ENCODE data around the gene UVSSA.

The UVSSA gene

DNA sequence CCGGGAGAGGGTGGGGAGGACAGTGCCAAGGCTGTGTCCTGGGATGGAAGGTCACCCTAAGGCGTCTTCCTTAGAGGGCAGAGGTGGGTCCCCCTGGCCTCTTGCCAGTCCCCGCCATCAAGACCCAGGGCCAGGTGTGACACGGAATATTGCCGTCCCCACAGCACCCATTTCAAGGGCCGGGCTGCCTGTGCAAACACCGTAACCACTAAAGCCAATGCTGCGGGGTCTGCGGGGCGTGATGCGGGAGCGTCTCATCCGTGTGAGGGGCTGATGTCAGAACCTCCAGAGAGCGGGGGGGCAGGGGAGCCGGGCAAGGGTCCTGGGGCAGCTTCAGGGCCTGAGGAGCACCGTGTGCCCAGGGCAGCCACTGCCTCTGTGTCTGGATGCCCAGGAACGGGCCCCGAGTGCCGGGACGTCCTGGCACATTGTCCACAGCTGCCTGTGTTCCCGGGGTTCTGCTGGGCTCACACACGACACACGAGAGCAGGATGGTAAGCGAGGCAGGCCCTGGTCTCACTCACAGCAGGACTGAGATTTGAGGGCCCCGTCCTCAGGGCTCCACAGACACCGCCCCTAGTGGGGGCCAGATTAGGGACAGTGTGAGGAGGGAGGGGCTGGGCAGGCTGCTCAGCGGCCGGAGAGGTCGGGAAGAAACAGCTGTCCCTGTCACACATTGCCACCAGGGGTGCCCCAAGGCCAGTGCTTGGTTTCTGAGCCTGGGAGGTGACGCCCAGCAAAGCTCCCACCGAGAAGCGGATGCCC is 30.0 kb downstream of the UVSSA start:
- no peaks in the 10 kb centered on the region for H3K9me3 ChIP-seq (ENCODE audit: control insufficient read depth, insufficient read depth, low read depth, low read length)
- H3K4me3 ChIP-seq (ENCODE audit: low read depth, low read length) = no peak overlapping the region
- H3K4me1 ChIP-seq (ENCODE audit: control insufficient read depth, insufficient read depth, low read length) = no peaks in the 10 kb centered on the region
- H3K9ac ChIP-seq (ENCODE audit: low read length) = no peak overlapping the region
- no peaks in the 10 kb centered on the region for H3K27me3 ChIP-seq (ENCODE audit: control insufficient read depth, insufficient read depth, low read length)
- peaks cover 34% of the 10 kb centered on the region for H3K36me3 ChIP-seq (ENCODE audit: control insufficient read depth, insufficient read depth, low read length)
- H3K27ac ChIP-seq (ENCODE audit: low read depth, low read length) = no peak overlapping the region

DNA sequence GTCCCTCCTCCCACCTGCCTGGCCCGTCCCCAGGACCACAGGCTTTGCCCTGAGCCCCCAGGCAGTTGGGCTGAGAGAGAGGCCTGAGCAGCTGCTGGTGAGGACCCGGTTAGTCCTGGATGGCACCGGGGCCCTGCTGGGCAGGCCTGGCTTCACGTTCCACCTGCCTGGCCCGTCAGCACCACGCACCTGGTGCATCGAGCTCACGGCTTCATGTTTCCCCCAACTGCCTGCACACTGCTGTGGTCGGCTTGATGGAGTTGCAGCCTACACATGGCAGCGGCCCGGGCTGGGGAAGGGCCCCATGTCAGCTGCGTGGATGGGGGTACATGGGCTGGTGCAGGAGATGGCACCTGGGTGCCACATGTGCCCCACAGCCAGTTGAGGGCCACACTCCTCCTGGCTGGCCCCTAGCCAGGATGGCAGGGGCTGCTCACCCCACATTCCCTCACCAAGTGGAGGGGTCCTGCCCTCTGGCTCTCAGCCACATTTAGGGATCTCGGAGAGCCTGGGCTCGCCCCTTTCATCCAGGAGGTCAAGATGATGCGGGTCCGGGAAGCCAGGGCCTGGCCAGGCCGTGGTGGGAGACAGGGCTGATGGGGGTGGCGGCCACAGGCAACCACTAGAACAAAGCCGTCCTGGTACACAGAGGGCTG is 30.7 kb downstream of the UVSSA start:
- Histone ChIP-seq H3K36me3 (ENCODE audit: control insufficient read depth, insufficient read depth, low read length) (peaks cover 27% of the 10 kb centered on the region), H3K9ac (ENCODE audit: low read length) (no peak overlapping the region), H3K27ac (ENCODE audit: low read depth, low read length) (no peak overlapping the region), H3K4me1 (ENCODE audit: control insufficient read depth, insufficient read depth, low read length) (no peaks in the 10 kb centered on the region), H3K27me3 (ENCODE audit: control insufficient read depth, insufficient read depth, low read length) (no peaks in the 10 kb centered on the region), H3K4me3 (ENCODE audit: low read depth, low read length) (no peak overlapping the region), H3K9me3 (ENCODE audit: control insufficient read depth, insufficient read depth, low read depth, low read length) (no peaks in the 10 kb centered on the region)

DNA sequence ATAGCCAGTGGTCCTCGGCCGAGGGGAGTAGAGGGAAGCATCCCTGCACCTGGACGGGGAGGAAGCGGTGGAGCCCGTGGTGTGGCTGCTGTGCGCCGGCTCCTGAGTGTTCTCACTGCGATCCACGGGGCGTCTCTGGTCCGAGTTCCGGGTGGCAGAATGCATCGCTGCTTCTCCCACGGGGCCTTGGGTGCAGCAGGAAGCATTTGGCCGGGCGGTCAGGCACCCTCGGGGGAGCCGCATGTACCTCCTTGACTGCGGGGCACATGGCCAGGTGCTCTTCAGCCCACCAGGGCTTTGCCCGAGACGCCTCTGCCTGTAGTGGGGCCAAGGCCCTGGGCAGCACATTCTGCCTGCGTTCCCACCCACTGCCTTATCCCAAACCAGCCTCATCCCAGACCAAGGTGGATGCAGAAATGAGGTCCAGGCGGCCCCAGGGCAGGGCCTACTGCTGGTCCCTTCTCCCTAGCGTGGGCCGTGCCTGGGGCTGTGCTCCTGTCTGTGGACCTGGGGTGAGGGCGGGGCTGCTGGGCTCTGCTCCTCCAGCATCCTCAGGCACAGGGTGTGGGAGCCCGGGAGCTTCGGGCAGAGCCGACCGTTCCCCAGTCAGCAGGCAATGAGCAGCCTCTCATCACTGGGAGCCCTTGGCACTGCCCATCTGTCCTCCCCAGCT is 31.7 kb downstream of the UVSSA start:
- no peak overlapping the region for H3K27ac ChIP-seq (ENCODE audit: low read depth, low read length)
- H3K9ac ChIP-seq (ENCODE audit: low read length) = no peak overlapping the region
- peaks cover 28% of the 10 kb centered on the region for H3K36me3 ChIP-seq (ENCODE audit: control insufficient read depth, insufficient read depth, low read length)

DNA sequence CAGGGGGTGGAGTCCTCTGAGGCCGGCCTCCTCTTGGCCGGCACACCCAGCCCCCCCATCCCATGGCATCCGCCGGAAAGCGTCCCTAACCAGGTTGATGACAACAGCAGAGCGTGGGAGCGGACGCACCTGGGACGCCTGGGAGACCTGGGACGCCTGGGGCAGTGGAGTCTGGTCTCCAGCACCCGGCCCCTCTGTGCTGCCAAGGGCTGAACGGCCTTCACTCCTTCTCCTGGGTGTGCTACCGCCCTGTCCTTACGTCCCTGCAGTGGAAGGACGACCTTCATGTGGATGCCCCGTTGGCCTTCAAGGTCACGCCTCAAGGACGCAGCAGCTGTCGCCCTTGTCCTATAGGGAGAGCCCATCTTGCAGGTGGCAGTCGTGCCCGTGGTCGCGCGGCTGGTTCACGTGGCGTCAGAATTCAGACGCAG is 32.4 kb downstream of the UVSSA start:
- Histone ChIP-seq H3K36me3 (ENCODE audit: control insufficient read depth, insufficient read depth, low read length) (peaks cover 33% of the 10 kb centered on the region), H3K27ac (ENCODE audit: low read depth, low read length) (no peak overlapping the region), H3K27me3 (ENCODE audit: control insufficient read depth, insufficient read depth, low read length) (no peaks in the 10 kb centered on the region), H3K4me3 (ENCODE audit: low read depth, low read length) (no peak overlapping the region), H3K9me3 (ENCODE audit: control insufficient read depth, insufficient read depth, low read depth, low read length) (no peaks in the 10 kb centered on the region), H3K9ac (ENCODE audit: low read length) (no peak overlapping the region), H3K4me1 (ENCODE audit: control insufficient read depth, insufficient read depth, low read length) (no peaks in the 10 kb centered on the region)

More for the DNA sequence above, 31.7 kb downstream of the UVSSA start:
- no peaks in the 10 kb centered on the region for H3K27me3 ChIP-seq (ENCODE audit: control insufficient read depth, insufficient read depth, low read length)
- H3K4me1 ChIP-seq (ENCODE audit: control insufficient read depth, insufficient read depth, low read length) = no peaks in the 10 kb centered on the region
- no peak overlapping the region for H3K4me3 ChIP-seq (ENCODE audit: low read depth, low read length)
- no peaks in the 10 kb centered on the region for H3K9me3 ChIP-seq (ENCODE audit: control insufficient read depth, insufficient read depth, low read depth, low read length)

DNA sequence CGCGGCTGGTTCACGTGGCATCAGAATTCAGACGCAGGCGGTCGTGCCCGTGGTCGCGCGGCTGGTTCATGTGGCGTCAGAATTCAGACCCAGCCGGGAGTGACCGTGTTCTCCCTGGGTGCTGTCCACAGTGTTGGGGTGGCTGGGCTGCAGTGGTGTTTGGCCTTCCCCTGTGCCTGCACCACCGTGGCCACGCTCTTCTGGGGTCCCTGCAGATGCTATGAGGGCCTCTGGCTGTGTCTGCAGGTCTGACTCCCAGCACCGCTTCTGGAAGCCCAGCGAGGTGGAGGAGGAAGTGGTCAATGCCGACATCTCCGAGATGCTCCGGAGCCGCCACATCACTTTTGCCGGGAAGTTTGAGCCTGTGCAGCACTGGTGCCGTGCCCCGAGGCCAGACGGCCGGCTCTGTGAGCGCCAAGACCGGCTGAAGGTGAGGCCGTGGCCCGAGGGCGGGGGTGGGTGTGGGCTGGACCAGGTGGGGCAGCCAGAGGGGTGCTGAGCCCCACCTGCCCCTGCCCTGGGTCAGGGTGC is 32.9 kb downstream of the UVSSA start:
- Histone ChIP-seq H3K4me1 (ENCODE audit: control insufficient read depth, insufficient read depth, low read length) (no peaks in the 10 kb centered on the region), H3K27me3 (ENCODE audit: control insufficient read depth, insufficient read depth, low read length) (no peaks in the 10 kb centered on the region), H3K36me3 (ENCODE audit: control insufficient read depth, insufficient read depth, low read length) (peaks cover 32% of the 10 kb centered on the region), H3K27ac (ENCODE audit: low read depth, low read length) (no peak overlapping the region), H3K9ac (ENCODE audit: low read length) (no peak overlapping the region), H3K4me3 (ENCODE audit: low read depth, low read length) (no peak overlapping the region), H3K9me3 (ENCODE audit: control insufficient read depth, insufficient read depth, low read depth, low read length) (no peaks in the 10 kb centered on the region)

DNA sequence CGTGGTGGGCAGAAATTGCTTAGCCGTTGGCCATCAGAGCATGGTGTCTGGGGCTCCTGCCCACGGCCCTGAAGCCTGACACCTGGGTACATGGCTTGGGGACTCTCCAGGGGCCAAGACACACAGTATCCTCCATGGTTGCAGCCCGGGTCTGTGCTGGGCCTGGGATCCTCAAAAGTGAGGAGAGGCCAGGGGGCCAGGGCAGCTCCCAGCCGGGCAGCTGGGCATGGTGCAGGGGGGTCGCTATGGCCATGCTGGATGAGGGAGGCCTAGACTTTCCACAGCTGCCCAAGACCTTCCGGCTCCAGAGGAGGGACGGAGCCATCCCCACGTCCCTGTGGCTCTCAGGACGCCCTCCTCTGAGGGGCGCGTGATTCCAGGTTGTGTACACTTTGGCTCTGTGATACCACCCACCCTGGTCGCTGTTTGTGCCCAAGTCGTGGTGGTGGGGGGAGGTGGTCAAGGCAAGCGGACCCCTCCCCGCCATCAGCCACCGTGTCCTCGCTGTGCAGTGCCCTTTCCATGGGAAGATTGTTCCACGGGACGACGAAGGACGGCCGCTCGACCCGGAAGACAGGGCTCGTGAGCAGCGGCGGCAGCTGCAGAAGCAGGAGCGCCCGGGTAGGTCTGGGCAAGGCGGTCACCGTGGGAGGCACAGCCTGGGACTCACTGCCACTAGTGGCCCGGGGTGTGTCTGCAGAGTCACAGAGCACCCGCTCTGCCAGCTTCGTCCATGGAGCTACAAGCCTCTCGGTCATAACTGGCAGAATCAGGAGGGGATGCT is 33.6 kb downstream of the UVSSA start:
- peaks cover 25% of the 10 kb centered on the region for H3K36me3 ChIP-seq (ENCODE audit: control insufficient read depth, insufficient read depth, low read length)
- no peaks in the 10 kb centered on the region for H3K4me1 ChIP-seq (ENCODE audit: control insufficient read depth, insufficient read depth, low read length)
- H3K27ac ChIP-seq (ENCODE audit: low read depth, low read length) = no peak overlapping the region
- no peaks in the 10 kb centered on the region for H3K9me3 ChIP-seq (ENCODE audit: control insufficient read depth, insufficient read depth, low read depth, low read length)
- H3K9ac ChIP-seq (ENCODE audit: low read length) = peak overlapping the region; percentile 19
- no peaks in the 10 kb centered on the region for H3K27me3 ChIP-seq (ENCODE audit: control insufficient read depth, insufficient read depth, low read length)
- H3K4me3 ChIP-seq (ENCODE audit: low read depth, low read length) = no peak overlapping the region

DNA sequence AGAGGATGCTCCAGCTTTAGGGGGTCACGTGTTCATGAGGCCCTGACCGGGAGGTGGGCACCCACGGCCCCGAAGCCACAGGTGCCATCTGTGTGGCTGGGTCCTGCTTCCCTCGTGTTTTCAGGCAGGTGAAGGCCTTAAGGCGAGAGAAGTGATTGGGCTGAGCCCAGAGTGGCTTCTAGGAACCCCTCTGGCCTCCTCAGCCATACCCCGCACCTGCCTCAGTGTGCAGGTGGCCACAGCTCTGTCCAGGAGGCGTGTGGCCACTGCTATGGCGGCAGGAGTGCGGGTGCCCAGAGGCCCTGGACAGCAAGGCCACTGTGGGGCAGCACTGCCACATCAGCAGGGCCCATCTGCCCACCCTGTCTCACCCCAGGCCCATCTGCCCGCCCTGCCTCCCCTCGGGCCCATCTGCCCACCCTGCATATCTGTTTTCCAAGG is 34.2 kb downstream of the UVSSA start:
- no peak overlapping the region for H3K27ac ChIP-seq (ENCODE audit: low read depth, low read length)
- H3K4me1 ChIP-seq (ENCODE audit: control insufficient read depth, insufficient read depth, low read length) = no peaks in the 10 kb centered on the region
- no peak overlapping the region for H3K4me3 ChIP-seq (ENCODE audit: low read depth, low read length)
- H3K27me3 ChIP-seq (ENCODE audit: control insufficient read depth, insufficient read depth, low read length) = no peaks in the 10 kb centered on the region
- no peak overlapping the region for H3K9ac ChIP-seq (ENCODE audit: low read length)
- no peaks in the 10 kb centered on the region for H3K9me3 ChIP-seq (ENCODE audit: control insufficient read depth, insufficient read depth, low read depth, low read length)
- peaks cover 25% of the 10 kb centered on the region for H3K36me3 ChIP-seq (ENCODE audit: control insufficient read depth, insufficient read depth, low read length)

DNA sequence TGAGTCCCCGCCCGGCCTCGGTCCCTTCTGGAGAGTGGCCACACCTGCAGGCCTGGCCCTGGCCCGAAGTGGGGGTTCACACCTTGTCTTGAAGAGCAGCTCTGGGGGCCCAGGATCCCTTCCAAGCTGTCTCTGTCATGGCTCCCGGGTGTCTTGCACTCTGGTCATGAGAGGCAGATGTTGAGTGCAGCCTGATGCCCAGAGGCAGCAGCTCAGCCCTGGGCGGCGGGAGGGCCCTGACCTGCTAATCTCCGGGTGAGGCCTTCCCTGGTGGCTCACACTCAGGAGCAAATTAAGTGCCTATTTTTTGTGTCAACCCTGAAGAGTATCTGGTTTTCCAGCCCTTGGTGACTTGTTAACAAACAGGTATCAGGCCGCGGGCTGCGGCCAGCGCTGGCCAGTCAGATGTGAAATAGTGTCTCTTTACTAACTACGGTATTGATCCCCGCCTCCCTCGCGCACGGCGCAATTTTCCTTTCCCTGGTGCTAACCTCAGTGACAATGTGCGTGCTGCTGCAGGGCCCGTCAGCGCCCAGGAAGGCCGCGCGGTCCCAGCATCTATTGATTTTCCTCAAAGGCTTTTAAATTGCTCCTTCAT is 35.0 kb downstream of the UVSSA start:
- no peak overlapping the region for H3K27ac ChIP-seq (ENCODE audit: low read depth, low read length)
- no peaks in the 10 kb centered on the region for H3K4me1 ChIP-seq (ENCODE audit: control insufficient read depth, insufficient read depth, low read length)
- H3K9me3 ChIP-seq (ENCODE audit: control insufficient read depth, insufficient read depth, low read depth, low read length) = no peaks in the 10 kb centered on the region
- peaks cover 28% of the 10 kb centered on the region for H3K36me3 ChIP-seq (ENCODE audit: control insufficient read depth, insufficient read depth, low read length)
- H3K27me3 ChIP-seq (ENCODE audit: control insufficient read depth, insufficient read depth, low read length) = no peaks in the 10 kb centered on the region
- H3K4me3 ChIP-seq (ENCODE audit: low read depth, low read length) = no peak overlapping the region
- H3K9ac ChIP-seq (ENCODE audit: low read length) = no peak overlapping the region

DNA sequence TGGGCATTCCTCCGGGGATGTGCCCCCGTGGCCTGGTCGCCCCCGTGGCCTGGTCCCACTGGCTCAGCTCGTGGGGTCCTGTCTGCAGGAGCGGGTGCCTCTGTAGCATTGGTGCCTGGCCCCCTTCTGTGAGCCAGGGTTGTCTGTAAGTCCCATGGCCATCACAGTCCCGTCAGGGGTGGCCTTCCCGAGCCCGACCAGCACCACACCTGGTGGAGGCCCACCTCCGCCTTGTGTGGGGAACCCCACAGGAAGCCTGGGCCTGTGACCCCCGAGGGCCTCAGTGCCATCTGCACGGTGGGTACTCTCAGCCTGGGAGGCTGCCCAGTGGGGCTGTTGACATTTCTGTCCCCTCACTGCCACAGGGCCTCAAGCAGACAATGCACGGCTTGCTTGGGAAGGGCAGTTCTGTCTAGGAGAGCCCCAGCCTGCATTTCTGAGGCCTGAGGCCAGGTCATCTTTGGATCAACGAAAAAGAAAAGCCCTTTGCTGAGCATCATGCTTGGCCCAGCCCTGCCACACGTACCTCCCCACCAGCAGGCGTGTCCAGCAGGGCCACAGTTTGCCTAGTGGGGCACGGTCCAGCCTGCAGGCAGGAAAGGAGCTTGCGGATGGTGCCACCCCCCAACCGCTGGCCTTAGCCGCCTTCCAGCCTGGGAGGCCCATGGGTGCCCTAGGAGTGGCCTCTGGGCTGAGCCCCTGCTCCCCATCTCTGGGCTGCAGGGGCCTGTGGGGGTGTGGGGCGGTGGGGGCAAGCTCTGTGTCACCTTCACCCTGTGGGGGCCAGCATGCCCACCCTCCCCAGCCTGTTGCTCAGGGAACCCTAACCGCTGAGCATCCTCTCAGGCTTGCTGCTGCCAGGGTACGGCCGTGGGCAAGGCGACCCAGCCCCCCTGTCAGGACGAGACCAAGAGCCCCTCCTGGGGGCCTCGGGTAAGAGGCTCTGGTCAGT is 36.0 kb downstream of the UVSSA start:
- Histone ChIP-seq H3K9ac (ENCODE audit: low read length) (no peak overlapping the region), H3K36me3 (ENCODE audit: control insufficient read depth, insufficient read depth, low read length) (peaks cover 27% of the 10 kb centered on the region), H3K9me3 (ENCODE audit: control insufficient read depth, insufficient read depth, low read depth, low read length) (no peaks in the 10 kb centered on the region), H3K27ac (ENCODE audit: low read depth, low read length) (no peak overlapping the region), H3K4me3 (ENCODE audit: low read depth, low read length) (no peak overlapping the region), H3K27me3 (ENCODE audit: control insufficient read depth, insufficient read depth, low read length) (no peaks in the 10 kb centered on the region), H3K4me1 (ENCODE audit: control insufficient read depth, insufficient read depth, low read length) (no peaks in the 10 kb centered on the region)
